ENCODE data around the gene SMIM23.

- TF ChIP-seq CTCF (conservative IDR thresholded peaks at IDR 0.05; ENCODE audit: low read depth, low read length) = no peak
- no peak for TF ChIP-seq POLR2A (IDR thresholded peaks at IDR 0.05; ENCODE audit: low read depth, low read length)
Observed at GRCh38 chr5:171810227-171810626, 24.6 kb downstream of the SMIM23 start.
